ENCODE data around the gene TBC1D5.
A peak's percentile ranks its signal among the peaks of the same experiment; 100 is the strongest.

TBC1D5 gene

DNA sequence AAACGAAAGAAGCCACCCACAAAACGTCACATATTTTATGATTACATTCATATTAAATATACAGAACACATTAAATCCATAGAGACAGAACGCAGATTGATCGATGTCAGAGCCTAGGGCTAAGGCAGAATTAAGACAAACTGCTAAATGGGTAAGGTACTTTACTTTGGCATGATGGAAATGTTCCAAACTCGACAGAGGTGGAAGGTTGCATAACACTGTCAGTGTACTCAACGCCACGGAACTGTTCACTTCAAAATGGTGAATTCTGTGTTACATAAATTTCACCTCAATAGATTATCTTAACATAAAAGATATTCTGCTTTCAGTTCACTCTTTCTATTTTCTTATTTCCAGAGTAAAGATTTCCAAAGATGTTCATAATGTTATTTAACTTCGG is 158.4 kb downstream of the TBC1D5 start:
- FAIRE-seq: no peak

DNA sequence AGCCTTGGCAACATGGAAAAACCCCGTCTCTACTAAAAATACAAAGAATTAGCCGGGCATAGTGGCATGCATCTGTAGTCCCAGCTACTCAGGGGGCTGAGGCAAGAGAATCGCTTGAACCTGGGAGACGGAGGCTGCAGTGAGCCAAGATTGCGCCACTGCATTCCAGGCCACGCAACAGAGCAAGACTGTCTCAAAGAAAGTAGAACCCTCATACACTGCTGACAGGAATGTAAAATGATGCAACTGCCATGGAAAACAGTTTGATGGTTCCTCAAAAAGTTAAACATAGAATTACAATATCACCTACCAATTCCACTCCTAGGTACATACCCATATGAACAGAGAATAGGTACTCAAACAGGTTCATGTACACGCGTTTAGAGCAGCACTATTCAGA is 158.9 kb downstream of the TBC1D5 start:
- FAIRE-seq: no peak

DNA sequence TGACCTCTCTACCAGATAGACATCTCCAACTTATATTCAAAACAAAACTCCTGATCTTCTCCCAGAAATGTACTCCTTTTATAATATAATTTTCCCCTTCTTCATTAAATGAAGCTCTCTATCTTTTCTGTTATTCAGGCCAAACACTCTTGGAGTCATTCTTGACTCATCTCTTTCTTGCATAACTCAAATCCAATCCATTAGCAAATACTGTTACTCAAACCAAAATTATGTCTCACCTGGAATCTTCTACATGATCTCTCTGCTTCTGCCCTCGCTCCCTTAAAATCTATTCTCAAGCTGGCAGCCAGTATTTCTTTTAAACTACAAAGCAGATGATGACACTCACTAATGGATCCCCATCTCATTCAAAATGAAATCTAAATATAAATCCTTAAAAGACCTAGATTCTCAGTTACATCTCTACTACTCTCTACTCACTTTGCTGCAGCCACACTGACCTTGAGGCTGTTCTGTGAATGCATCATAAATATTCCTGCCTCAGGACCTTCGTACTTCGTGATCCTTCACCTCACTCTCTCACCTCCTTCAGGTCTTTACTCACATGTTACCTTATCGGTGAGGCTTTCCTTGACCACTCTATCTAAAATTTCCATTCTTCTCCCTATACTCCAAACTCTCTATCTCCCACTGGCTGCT is 160.9 kb downstream of the TBC1D5 start:
- no peak for FAIRE-seq

DNA sequence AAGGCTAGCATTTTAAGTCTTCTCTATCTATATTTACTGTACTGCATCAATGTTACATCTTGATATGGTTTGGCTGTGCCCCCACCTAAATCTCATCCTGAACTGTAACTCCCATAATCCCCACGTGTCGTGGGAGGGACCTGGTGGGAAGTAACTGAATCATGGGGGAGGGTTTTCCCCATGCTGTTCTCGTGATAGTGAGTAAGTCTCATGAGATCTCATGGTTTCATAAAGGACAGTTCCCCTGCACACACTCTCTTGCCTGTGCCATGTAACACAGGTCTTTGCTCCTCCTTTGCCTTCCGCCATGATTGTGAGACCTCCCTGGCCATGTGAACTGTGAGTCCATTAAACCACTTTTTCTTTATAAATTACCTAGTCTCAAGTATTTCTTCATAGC is 161.5 kb downstream of the TBC1D5 start:
- FAIRE-seq: no peak

DNA sequence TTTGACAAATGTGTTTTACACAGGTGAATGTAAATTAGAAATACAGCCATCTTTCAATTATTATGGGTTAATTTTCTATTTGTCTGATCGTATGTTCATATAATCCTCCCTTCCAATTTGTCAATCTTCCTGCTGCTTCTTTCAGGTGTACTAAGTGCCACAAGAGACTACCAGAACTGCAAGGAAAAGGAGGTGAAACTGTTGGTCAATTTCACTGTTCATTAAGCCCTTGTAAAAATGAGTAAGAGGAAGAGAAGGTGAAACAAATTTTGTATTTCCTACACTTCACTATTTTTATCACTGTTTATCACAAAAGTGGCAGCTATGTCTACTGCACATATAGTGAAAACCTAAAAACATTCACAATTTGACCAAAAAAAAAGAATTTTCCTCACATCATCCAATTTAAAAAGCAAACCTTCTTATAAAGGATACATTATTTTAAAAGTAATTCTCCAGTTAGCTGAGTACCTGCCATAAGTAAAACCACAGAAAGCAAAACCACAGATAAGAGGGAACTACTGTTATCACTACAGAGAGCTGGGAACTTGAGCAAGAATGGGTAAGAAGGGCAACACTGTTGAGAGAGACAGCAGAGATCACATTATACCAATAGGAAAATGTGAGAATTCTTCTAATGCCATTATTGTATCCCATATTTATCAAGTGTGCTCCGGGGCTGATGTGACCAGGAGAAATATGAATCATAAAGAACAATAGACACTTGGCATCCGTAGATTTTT is 163.0 kb downstream of the TBC1D5 start:
- FAIRE-seq: no peak

DNA sequence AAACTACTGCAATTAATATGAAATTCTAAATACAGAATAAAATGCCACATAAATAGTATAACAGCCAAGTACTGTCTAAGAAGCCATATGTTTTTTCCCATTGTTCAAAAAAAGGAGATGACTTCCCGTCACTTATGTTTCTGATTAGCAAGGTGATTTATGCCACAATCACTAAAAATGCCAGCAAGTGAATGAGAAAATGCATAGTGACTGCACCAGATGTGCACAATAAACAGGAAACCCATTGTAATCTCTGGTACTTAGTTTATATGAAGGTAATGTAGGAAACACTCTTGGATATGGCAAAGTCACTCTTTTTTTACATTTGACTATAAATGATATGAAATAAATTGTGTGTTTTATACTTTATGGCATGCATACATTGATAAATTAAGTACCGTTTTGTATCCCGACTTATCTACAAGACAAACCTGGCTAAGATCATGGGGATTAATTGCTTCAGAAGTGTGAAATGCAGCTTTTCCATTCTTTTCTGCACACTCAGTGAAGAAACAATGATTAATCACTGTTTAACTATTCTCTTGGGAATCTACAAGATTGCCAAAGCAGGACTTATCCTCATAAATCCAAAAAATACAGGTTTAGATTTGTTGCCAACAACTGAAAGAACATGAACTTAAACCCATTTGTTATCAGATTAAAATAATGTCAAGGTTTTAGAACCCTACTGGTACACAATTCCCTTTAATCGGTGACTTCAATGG is 164.5 kb downstream of the TBC1D5 start:
- no peak for FAIRE-seq

DNA sequence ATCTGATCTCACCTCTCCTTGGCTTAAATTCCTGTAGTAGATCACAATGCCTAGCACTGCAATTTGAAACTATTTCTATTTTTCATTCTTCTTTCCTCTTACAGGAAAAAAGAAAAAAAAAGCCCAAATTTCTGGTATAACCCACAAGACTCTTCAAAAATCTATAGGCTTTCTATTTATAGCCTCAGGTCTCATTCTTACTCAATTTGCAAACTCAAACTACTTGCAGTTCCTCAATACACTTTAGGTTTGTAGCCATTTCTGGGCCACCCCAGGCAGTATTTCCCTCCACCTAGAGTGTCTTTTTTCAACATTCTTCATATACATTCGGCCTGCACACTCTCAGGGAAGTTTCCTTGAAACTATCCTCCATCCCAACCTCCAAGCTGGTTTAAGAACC is 169.0 kb downstream of the TBC1D5 start:
- no peak for FAIRE-seq

DNA sequence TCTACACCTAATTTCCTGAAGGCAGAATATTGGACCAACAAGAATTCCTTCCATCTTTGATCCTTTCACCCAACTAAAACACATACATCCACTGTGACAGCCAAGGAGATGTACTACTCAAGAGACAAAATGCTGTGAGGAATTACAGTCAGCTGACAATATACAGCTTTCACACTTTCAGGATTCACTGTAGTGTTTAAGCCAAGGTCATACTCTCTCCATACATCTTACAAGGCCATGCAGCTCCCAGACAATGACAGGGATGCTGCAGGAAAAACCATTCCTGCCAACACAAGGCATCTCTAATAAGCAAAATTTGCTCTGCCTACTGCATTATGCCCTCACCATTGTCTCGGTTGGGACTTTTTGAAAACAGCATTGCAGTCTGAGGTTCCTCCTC is 170.7 kb downstream of the TBC1D5 start:
- no peak for FAIRE-seq

DNA sequence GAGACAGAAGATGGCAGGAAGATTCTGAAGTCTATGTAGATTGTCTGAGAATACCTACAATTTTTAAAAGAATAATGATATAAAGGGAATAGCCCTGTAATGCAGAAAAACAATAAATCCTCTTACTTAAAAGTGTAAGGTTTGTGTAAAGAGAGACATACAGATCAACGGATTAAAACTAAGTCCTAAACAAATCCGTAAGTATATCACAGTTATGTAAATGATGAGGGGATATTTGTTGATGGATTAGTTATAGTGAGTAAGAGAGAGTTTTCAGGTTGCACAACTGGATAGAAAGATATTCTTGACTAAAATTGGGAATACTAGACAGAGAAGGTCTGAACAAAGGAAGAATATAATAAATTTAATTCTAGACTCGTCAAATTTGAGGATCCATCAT is 179.6 kb downstream of the TBC1D5 start:
- FAIRE-seq: no peak

DNA sequence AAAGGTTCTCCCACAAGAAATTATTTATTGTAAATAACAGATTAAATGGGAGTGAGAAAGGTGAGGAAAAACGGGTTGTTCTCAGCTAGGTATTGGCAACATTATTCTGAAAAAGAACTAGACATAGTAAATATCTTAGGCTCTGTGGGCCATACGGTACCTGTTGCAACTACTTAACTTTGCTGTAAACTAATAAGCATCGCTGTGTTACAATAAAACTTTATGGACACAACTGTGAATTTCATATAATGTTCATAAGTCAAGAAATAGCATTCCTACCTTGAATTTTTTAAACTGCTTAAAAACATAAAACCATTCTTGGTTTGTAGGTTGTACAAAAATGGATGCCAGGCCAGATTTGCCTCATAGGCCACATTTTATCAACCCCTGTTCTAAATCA is 183.9 kb downstream of the TBC1D5 start:
- FAIRE-seq: no peak

DNA sequence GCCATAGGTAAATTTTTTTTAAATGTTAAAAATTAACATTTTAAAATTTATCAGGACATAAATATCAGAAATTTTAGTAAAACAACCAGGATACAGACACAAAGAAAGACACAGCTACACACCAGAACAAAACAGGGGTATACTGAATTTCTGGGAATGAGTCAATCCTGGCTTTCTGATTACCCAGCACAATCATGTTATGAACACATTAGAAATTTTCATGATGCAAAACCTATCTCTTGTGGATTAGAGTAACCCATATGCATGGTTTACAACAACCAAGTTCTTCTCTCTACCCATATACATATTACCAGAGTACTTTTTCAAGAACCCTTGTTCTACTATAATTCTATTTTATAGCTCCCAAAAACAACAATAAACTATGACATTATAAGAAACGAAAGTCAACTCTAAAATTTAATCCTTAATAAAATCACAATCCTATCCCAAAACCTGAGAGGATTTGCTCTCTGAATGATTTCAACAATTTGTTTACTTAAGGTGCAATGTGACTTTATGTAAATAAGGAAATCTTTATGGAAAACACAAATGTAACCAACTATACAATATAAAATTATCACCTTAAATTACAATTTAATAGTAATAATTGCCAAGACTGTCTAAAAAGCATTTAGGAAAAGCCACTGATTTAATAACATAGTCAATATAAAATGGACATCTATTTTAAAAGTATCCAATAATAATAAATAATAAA is 184.5 kb downstream of the TBC1D5 start:
- FAIRE-seq: peak; percentile 60

DNA sequence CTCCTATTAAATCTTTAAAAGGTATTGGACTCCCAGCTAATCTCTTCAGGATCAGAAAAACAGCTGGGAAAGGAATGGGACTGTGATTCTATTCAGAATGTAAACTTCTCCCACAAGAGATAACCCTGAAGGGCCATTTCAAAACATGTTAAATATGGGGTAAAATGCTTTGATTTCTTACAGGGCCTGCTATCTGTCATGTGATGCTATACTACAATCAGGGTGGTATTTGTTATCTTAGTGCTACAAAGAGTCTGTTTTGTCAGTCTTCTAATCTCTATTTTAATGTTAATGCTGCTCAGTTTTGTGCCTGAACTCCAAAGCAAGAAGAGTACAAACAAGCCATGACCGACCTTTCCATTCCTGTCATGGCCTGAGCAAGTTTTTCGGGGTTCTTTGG is 186.9 kb downstream of the TBC1D5 start:
- no peak for FAIRE-seq

DNA sequence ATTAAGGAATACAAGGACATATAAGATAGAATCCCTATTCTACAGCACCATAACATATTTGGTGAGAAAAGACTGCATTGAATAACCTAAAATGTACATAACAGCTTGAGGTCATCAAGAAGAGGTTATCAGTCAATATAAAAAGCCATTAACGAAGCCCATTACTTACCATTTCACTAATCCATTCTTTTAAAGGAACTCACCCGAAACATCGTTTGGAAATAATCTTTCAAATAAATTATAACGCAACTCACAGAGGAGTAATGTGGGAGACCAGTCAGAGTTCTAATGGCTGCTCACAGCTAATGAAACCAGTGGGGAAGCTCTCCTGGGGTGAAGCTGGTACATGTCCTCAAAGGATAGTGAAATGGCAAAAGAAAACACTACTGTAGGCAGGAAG is 188.4 kb downstream of the TBC1D5 start:
- FAIRE-seq: no peak

DNA sequence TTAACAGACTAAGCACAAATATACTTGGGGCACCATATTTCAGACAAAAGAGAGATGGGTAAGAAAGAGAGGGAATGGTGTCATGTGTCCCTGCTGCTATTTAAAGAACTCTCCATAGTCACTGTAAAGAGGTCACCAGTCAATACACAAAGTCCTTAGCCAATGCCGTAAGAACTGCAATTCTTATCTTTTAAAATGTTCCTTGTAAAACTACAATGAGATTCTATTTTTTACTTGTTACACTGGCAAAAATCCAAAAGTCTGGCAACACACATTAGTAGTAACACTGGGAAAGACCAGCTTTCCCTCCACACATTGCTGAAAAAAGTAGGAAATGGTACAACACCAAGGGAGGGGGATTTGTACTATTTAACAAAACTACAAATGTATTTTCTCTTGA is 189.4 kb downstream of the TBC1D5 start:
- FAIRE-seq: no peak

DNA sequence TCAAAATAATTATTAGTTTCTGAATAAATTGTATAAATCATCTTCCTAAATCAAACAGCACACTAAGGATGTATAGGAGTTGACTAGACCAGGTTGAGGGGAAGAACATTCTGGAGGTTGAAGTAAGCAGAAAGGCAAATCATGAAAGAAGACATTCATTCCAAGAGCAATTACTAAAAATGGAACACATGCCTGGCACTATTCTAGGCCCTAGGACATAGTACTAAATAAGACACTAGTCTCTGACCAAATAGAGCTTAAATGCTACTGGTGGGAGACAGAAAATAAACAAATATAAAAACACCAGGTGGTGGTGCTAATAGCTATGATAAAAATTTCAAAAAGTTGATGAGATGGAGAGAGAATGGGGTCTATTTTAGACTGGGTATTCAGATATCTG is 190.1 kb downstream of the TBC1D5 start:
- FAIRE-seq: no peak

DNA sequence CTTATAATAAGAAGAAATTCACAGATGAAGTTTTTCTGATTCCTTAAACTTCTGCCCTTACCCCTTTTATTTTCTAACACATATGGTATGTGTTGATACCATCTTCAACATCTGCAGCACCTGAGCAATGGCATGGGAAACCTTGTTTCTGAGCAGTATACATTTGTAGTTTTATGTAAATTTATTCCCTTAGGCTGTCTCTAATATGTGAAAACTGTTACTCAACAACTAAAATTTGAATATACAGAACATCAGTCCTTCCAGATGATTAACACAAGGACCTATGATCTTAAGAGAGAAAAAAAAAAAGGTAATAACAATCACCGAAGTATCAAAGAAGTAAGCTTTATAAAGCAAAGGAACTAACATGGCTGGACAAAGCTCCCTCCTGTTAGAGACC is 190.5 kb downstream of the TBC1D5 start:
- FAIRE-seq: no peak

DNA sequence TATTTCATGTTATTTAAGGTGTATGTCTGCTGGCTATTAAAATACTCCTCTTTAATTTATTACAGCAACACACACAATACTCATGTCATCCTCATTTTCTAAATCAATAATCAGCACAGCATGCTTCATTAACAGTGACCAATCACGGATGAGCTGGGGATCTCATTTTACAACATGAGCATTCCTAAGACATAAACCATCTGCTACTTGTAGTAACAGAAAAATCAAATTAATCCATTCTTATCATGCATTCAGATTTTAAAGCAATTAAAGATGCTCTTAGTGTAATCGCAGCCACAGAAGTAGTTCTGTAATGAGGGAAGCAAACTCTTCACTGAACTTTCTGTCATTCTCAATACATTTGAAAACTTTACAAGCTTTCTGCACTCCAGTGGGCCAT is 191.1 kb downstream of the TBC1D5 start:
- FAIRE-seq: no peak

DNA sequence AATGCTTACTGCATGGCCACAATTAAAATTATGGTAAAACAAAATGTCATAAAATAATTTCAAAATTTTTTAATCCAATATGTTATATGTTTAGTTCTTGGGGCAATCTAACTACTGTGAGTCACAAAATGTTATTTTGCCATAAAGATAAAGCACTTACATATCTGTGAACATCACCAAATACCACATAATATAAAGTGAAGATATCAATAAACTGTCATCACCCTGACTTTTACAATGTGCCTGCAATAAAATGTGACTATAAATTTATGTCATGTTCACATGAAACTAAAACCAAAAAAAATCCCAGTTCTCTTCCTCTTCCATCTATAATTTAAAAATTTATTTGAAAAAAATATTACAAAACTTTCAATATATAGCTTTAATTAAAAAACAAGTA is 191.8 kb downstream of the TBC1D5 start:
- peak; percentile 16 for FAIRE-seq

DNA sequence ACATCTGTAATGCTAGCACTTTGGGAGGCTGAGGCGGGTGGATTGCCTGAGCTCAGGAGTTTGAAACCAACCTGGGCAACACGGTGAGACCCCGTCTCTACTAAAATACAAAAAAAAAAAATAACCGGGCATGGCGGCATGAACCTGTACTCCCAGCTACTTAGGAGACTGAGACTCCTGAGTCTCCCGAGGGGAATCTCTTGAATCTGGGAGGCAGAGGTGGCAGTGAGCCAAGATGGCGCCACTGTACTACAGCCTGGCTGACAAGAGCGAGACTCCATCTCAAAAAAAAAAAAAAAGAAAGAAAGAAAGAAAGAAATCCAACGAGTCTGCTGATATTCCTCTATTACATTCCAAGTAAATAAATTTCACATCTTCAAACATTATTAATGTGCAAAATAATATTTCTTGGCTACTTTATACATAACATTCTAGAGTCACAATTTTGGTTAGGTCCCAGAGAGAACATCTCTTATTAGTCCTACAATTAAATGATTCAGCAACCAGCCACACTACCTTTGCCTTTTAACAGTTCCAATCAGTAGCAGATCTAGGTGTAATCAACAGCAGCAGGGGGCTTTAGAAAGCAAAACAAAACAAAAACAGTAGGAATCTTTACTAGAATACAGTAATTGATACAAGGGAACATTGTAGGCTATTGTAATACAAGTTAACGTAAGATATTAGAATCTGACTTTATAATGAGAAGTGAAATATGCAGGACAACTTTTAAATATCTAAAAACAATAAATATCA is 195.8 kb downstream of the TBC1D5 start:
- FAIRE-seq: no peak

DNA sequence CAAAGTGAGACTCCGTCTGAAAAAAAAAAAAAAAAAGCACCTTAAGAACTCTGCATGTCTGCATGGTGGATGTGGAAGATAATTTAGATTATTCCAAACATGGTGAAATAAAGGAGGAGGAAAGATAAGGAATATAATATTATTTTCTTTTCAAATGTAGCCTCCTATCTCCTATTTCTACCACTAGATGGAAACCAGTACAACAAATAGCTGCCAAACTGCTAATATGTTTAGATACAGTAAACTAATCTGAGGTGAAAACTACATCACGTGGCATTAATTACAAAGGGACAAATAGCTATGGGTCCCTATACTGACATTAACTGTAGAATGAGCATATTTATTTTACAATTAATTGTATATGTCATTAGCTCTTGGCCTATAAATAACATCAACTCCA is 197.8 kb downstream of the TBC1D5 start:
- FAIRE-seq: no peak

DNA sequence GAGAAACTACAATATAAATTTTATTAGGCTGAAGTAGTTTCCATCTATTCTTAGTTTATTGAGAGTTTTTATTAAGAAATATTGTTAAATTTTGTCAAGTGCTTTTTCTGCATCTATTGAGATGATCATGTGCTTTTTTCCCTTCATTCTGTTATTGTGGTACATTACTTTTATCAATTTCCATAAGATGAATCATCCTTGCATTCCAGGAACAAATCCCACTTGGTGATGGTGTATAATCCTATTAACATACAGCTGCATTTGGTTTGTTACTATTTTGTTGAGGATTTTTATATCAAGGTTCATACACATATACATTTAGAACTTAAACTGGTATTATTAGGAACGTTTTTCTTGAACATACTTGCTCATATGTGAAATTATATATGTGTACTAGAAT is 199.8 kb downstream of the TBC1D5 start:
- no peak for FAIRE-seq

DNA sequence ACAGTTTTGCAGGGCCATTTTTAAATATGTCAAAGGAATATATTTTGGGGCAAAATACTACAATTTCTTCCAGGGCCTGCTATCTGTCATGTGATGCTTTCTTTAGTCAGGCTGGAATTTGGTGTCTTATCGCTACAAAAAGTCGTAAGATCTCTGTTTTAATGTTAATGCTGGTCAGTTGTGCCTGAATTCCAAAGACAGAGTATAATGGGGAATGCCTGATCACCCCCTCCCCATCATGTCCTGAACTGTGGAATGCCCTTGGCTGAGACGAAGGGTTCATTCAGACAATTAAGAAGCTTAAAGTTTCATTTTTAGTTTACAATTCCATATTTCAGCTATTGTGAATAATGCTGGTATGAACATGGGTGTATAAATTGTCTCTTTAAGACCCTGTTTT is 203.0 kb downstream of the TBC1D5 start:
- FAIRE-seq: no peak

DNA sequence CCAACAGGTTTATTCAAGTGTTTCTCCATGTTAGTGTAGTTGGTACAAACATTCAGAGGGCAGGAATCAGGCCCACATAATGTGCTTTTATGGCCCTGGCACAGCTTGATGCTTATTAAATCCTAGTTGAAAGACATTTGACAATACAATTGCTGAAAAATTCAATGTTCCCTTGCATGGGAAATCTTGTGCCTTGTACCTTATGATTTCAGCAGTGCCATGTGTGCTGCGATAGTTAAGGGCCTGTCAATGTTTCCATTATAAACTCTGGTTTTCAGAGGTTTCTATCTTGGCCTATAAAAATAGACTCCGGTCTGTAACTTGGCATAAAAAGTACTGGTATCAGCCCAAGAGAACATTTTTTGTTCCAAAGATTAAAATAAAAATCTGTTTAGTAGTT is 207.2 kb downstream of the TBC1D5 start:
- no peak for FAIRE-seq

Data from A204.1 (cell line).